BJ (cell line): Measurements from ENCODE around the gene MYADML2. TPM values are rescaled to one million over a fixed set of nuclear protein-coding genes. Genes with fewer than 3 reads are reported as not detected.

Experiments
- CTCF ChIA-PET: fragments of 350-600 bp; formaldehyde crosslinking; extraction: SDS; loops from one replicate; lab custom pipeline; 2021; ENCODE audit warnings: antibody characterized with exemption, inconsistent platforms; lab: Yijun Ruan, JAX
- POLR2A ChIA-PET: fragments of 300-600 bp; sonication (Branson Sonifier 250); formaldehyde crosslinking; extraction: SDS; loops from one replicate; lab custom pipeline; 2021; ENCODE audit warnings: antibody characterized with exemption; lab: Charles Lee
- DNase-seq: peaks from one replicate; pipeline ENCODE4 v3.0.0-alpha.2; 2011; ENCODE audit warnings: low read depth
- H3K27me3 ChIP-seq: 2 replicates; pipeline ENCODE4 v1.6.0; 2011; ENCODE audit warnings: low read length; ENCODE audit not compliant: control insufficient read depth, insufficient read depth
- H3K36me3 ChIP-seq: 2 replicates; pipeline ENCODE4 v1.5.1; 2011; ENCODE audit warnings: low read length; ENCODE audit not compliant: control insufficient read depth, insufficient read depth
- H3K4me3 ChIP-seq: 2 replicates; pipeline ENCODE4 v1.5.1; 2011; ENCODE audit warnings: low read depth, mild to moderate bottlenecking, control low read depth, low read length
- CTCF ChIP-seq: IDR thresholded peaks from 2 replicates; pipeline ENCODE4 v1.5.1; 2011; ENCODE audit warnings: low read depth, mild to moderate bottlenecking, control low read depth, inconsistent platforms, low read length, moderate library complexity; ENCODE audit not compliant: insufficient read depth
- polyA plus RNA-seq: library from polyadenylated mRNA; depleted of rRNA; stranded (reverse); fragments of >200 nt; gene quantifications from 2 replicates; pipeline ENCODE4 v1.2.3, GENCODE V29; 2011

MYADML2 gene
- polyA plus RNA-seq, 1 experiment = not detected

GRCh38 chr17:81934098-81934757, 12.8 kb downstream of the MYADML2 start:
- POLR2A ChIA-PET = no interaction called here
- no peak overlapping the region for H3K4me3 ChIP-seq
- no peak for DNase-seq
- TF ChIP-seq CTCF = no peak
- no peaks in the 10 kb centered on the region for H3K27me3 ChIP-seq
- peaks cover 20% of the 10 kb centered on the region for H3K36me3 ChIP-seq
- CTCF ChIA-PET = interaction anchor here (1.2 to 1.6 kb wide), 3 partner anchors 10 to 103 kb away, joined by 3 to 4 read pairs (median 3); partner anchors contain the start of gene DCXR

DNA sequence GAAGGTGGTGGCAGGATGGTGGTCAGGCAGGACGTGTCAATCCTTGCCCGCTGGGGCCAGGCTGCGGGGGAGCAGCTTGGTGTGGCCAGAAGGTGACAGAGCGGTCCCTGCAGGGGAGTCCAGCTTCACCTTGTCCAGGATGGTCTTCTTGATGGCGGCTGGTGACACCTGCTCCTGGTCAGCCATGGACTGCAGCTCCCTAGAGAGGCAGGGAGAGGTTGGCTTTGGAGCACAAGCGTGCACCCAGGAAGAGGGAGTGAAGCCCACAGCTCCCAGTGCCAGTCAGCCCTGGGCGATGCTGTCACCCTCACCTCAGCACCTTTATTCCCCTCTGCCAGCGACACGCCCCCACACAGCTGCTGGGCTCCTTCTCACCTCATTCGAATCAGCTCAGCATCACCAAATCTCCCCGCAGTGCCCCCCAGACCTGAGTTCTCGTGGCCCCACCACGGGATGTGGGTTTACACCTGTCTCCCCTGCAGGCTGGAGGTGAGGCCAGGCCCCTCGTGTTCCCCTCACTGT, 13.8 kb downstream of the MYADML2 start:
- ChIA-PET CTCF (interaction anchor here (1.2 to 1.6 kb wide), 2 partner anchors 26 to 104 kb away, joined by 3 to 4 read pairs; partner anchors contain the start of gene DCXR), POLR2A (interaction anchor here (0.5 kb wide), 1 partner anchor 70 kb away, joined by 3 read pairs; no protein-coding TSS in a partner anchor)
- Histone ChIP-seq H3K36me3 (peaks cover 20% of the 10 kb centered on the region), H3K27me3 (no peaks in the 10 kb centered on the region), H3K4me3 (no peak overlapping the region)
- DNase-seq = no peak
- TF ChIP-seq CTCF = no peak

- ChIA-PET CTCF (interaction anchor here (1.6 kb wide), 1 partner anchor 27 kb away, joined by 4 read pairs; no protein-coding TSS in a partner anchor), POLR2A (interaction anchor here (0.5 kb wide), 1 partner anchor 71 kb away, joined by 3 read pairs; no protein-coding TSS in a partner anchor)
- peaks cover 20% of the 10 kb centered on the region for H3K36me3 ChIP-seq
- H3K27me3 ChIP-seq = no peaks in the 10 kb centered on the region
- H3K4me3 ChIP-seq = no peak overlapping the region
- DNase-seq = no peak
- no peak for TF ChIP-seq CTCF
These were observed 14.6 kb downstream of the MYADML2 start for GRCh38 chr17:81932333-81932983.

DNA sequence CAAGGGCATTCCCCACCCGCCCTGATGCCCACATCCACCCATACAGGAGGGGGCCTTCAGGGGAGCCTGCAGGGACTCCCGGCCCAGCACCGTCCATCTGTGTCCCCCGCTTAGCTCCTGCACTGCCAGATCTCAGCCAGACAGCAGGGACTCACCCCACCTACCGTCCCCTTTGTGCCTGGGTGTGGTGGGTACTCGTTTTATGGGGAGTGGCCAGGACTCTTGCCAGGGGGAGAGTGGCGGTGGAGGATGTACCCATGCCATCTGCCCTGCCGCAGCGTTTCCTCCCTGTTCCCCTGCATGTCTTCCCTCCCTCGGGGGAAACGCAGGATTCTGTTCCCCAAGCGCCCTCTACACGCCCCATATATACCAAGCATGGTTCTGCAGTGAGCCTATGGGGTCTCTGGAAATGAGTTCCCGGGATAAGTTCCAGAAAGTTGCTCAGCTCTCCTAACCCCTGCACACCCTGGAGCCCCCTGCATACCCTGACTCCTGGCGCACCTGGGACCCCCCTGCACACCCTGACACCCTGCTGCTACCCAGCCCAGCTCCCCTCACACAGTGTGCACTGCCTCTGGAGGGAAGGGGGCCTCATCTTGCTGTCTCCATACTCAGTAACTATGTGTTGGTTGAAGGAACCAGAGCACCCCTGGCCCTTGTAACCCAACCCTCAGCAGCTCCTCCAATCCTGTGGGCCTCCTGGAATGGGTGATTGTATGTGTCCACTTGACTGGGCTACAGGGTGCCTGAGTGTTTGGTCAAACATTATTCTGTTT, 15.3 kb downstream of the MYADML2 start:
- H3K4me3 ChIP-seq = no peak overlapping the region
- no peak for TF ChIP-seq CTCF
- no peaks in the 10 kb centered on the region for H3K27me3 ChIP-seq
- ChIA-PET CTCF (no interaction called here), POLR2A (no interaction called here)
- DNase-seq = no peak
- peaks cover 20% of the 10 kb centered on the region for H3K36me3 ChIP-seq
